Stimulated activated CD8-positive, alpha-beta memory T cell treated with anti-CD3 and anti-CD28 coated beads, Interleukin-7, amount 100 ng/mL, for 48 hours (primary cell): Measurements from ENCODE around the gene SLTM.
"Not testable (repeated sequence)": the region's sequence is repeated elsewhere in the genome, so short reads cannot be mapped to it uniquely, and the experiment has no call there.

Source experiments
- DNase-seq, 2 donors: peaks; one replicate each; pipeline ENCODE4 v3.0.0-alpha.2; 2020; ENCODE audit warnings: low read depth in 1 of 2; ENCODE audit errors: extremely low read depth in 1 of 2

SLTM gene

GRCh38 chr15:58933281-58934113 is at the start of gene SLTM:
Gene SLTM, minus strand, starts transcription at chr15:58933679. Its CDS starts 114 bp downstream, at chr15:58933565.
- peak; percentile 89 to 91 for DNase-seq

- no peak for DNase-seq
These were observed 49.8 kb upstream of the SLTM start for GRCh38 chr15:58983261-58983660.

- no peak for DNase-seq
These were observed 48.5 kb upstream of the SLTM start for GRCh38 chr15:58981808-58982475.

GRCh38 chr15:58980351-58980939 is 47.0 kb upstream of the SLTM start:
- DNase-seq: no peak

DNA sequence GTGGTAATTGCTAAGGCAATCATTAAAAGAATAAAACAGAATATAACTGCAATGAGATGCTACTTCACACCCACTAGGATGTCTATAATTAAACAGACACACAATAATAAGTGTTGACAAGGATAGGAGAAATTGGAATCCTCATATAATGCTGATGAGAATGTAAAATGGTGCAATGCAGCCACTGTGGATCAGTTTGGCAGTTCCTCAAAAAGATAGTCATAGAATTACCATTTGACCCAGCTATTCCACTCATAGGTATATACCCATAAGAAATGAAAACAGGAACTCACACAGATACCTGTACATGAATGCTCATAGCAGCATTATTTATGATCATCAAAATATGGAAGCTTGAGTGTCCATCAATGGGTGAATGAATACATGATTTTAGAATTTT is 44.4 kb upstream of the SLTM start:
- DNase-seq: no peak

DNA sequence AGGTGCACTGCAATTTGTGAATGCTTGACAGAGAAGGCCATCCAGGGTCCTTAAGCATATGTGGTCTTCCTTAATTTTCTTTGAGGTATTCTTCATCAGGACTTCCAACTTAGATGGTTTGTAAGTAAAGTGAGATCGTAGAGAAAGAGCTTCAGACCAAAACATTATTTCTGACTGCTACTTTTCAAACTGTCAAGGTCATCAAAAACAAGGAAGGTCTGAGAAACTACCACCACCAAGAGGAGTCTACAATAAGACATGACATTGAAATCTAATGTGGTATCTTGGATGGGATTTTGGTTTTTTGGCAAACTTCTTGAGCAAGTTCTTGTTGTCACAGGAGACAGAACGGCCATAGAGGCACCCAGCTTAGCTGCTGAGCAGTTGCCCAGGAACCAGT is 34.0 kb upstream of the SLTM start:
- no peak for DNase-seq

DNA sequence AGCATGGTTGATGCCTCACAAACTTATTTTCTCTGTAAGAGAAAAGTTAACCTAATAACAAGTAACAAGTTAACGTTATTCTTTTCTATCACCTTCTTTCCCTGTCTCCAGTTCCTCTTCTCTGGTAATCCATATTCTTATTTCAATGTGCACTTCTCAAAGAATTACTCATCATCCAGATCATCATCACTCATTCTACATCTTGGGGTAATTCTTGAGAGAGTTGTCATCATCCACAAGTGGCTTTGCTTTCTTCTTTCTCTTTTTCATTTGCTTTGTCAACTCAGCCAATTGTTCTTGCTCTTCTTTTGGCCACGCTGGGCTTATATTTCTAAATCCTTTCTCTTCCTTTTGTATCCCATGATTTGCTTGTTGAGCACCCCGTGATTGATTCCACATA is 33.2 kb upstream of the SLTM start:
- no peak for DNase-seq

DNA sequence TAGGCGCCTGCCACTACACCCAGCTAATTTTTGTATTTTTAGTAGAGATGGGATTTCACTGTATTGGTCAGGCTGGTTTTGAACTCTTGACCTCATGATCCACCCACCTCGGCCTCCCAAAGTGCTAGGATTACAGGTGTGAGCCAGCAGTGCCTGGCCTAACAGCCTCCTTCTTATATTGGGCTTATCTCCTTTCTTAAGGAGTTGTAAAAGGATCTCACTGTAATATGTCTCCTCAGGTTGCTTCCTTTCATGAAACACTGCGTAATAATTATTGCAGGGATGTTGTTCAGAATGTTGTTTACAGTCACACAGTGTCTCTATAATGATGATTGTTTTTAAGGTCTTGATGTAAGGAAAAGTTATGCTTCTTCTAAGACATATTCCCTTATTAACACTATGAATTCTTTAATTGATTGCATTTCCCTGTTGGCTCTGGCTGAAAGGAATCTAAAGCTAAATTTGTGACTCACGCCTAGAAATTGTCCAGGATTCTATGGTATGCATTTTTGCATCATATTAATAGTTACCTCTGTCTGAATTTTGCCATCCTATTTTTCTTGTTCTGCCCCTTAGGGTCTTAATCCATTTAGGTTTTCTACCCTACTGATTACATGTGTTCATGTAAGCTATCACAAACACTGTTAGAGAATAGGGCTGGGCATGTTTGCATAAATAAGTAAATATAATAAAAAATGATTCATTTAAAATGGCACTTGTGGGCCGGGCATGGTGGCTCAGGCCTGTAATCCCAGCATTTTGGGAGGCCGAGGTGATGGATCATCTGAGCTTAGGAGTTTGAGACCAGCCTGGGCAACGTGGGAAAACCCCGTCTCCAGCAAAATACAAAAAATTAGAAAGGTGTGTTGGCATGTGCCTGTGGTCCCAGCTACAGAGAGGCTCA is 29.4 kb upstream of the SLTM start:
- DNase-seq: no peak

DNA sequence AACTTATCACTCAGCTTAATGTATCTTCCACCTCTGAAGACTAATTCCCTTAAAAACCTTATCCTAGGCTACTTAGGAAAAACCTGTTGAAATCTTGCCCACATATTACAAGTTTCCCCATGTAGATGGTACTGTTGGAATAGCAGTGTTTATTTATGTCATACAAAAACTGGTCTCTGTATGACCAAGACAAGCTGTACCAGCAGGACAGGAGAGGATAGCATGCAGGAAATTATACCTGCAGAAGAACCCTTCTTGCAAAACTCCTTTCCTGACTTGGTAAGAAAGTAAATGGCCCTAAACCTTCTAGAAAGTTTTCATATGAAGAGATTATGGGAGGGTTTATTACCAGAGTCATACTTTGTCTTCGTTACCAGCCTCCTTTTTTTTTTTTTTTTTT is 28.7 kb upstream of the SLTM start:
- DNase-seq: no peak

DNA sequence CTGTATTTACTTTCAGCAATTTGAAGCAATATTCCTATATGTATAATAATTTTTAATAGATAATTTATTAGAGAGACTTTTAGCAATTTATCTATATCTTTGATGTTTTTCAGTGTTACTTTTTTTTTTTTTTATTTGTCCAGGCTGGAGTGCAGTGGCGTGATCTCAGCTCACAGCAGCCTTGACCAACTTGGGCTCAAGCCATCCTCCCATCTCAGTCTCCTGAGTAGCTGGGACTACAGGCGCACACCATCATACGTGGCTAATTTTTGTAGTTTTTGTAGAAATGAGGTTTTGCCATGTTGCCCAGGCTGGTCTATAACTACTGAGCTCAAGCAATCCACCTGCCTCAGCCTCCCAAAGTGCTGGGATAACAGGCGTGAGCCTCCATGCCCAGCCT is 25.3 kb upstream of the SLTM start:
- no peak for DNase-seq

GRCh38 chr15:58957101-58957973 is 23.9 kb upstream of the SLTM start:
- peak in 1 of 2 donors; percentile 30 for DNase-seq

DNA sequence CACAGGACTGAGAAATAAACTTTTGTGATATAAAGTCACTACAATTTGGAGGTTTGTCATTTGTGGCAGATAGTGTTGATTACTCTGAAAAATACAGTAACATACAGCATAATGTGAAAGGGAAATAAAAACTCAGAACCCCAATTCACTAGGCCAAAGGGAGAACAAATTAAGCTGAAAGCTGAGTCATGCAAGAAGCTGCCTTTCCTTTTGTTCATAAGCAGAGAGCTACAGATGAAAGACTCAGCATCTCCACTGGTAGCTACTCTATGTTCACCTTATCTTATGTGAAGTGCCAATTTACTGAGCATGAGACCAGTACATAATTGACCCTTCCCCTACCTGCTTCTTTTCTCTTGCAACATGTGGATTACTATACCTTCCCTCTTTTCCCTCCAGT is 19.3 kb upstream of the SLTM start:
- no peak for DNase-seq

GRCh38 chr15:58951388-58952007 is 18.0 kb upstream of the SLTM start:
- DNase-seq: no peak

GRCh38 chr15:58947179-58947578 is 13.7 kb upstream of the SLTM start:
- DNase-seq: no peak

DNA sequence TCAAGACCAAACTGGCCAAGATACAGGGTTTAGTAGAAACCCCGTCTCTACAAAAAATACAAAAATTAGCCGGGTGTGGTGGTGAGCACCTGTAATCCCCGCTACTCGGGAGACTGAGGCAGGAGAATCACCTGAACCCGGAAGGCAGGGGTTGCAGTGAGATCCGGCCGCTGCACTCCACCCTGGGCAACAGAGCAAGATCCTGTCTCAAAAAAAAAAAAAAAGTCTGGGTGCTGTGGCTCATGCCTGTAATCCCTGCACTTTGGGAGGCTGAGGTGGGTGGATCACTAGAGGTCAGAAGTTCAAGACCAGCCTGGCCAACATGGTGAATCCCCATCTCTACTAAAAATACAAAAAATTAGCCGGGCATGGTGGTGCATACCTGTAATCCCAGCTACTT is 1.5 kb upstream of the SLTM start:
- DNase-seq: not testable (repeated sequence)

- DNase-seq: no peak
These were observed 1.0 kb upstream of the SLTM start for GRCh38 chr15:58934521-58934920.

GRCh38 chr15:58934114-58934447 is 602 bp upstream of the SLTM start:
- no peak for DNase-seq

- no peak for DNase-seq
These were observed 684 bp downstream of the SLTM start for GRCh38 chr15:58932710-58933280.

GRCh38 chr15:58931987-58932588 is 1.4 kb downstream of the SLTM start:
- no peak for DNase-seq
